H1 (cell line): ENCODE results near the gene MYH6. TPM values are rescaled to one million over a fixed set of nuclear protein-coding genes. Genes with fewer than 3 reads are reported as not detected.

Experiments used
- CTCF ChIA-PET: fragments of 300-600 bp; sonication (Branson Sonifier 250); formaldehyde crosslinking; loops from one replicate; lab custom pipeline; 2021; ENCODE audit not compliant: partially characterized antibody; lab: Charles Lee
- POLR2A ChIA-PET: fragments of 300-600 bp; sonication (Branson Sonifier 250); formaldehyde crosslinking; loops from one replicate; lab custom pipeline; 2021; ENCODE audit warnings: inconsistent platforms; ENCODE audit not compliant: partially characterized antibody; lab: Charles Lee
- DNase-seq, 2 experiments: peaks; one replicate each; pipeline versions ENCODE4 v3.0.0 to v3.0.0-alpha.2; 2010 to 2022; ENCODE audit warnings: low spot score in 2 of 2, low read depth in 1 of 2, mixed read lengths in 1 of 2
- FAIRE-seq: peaks from 2 replicates; lab custom pipeline; 2011; peaks lifted over from hg19 to GRCh38; lab: Jason Lieb, UNC
- H2AFZ ChIP-seq: 2 replicates; pipeline ENCODE4 v1.8.1; 2012; ENCODE audit warnings: low read length, inconsistent platforms
- H2AK5ac ChIP-seq: 2 replicates; pipeline ENCODE4 v1.6.1; 2013; ENCODE audit warnings: low read depth, low read length
- H2BK120ac ChIP-seq: replicated peaks from 2 replicates; pipeline ENCODE3; 2013; ENCODE audit warnings: low read depth, low read length, inconsistent platforms
- H2BK12ac ChIP-seq: 2 replicates; pipeline ENCODE4 v1.6.1; 2013; ENCODE audit warnings: low read depth, low read length
- H2BK15ac ChIP-seq: 2 replicates; pipeline ENCODE4 v1.6.1; 2013; ENCODE audit warnings: low read length
- H2BK20ac ChIP-seq: 2 replicates; pipeline ENCODE4 v1.6.1; 2013; ENCODE audit warnings: low read length
- H2BK5ac ChIP-seq: 2 replicates; pipeline ENCODE4 v1.6.1; 2013; ENCODE audit warnings: low read depth, low read length
- H3K14ac ChIP-seq: 2 replicates; pipeline ENCODE4 v1.6.1; 2013; ENCODE audit warnings: inconsistent platforms; ENCODE audit not compliant: insufficient read length
- H3K18ac ChIP-seq: 2 replicates; pipeline ENCODE4 v1.6.1; 2013; ENCODE audit warnings: low read length; ENCODE audit errors: extremely low read depth
- H3K23ac ChIP-seq: 2 replicates; pipeline ENCODE4 v1.6.1; 2013; ENCODE audit warnings: inconsistent platforms; ENCODE audit not compliant: insufficient read length
- H3K23me2 ChIP-seq: 2 replicates; pipeline ENCODE4 v1.6.1; 2013; ENCODE audit warnings: low read depth, low read length
- H3K27ac ChIP-seq: 2 replicates; pipeline ENCODE4 v1.6.1; 2011; ENCODE audit warnings: low read depth, low read length, inconsistent platforms
- H3K27me3 ChIP-seq, 4 experiments: replicated peaks in 1 of 4; 1 replicate in 1 of 4; 2 replicates in 3 of 4; pipeline versions ENCODE4 v1.6.1 to v1.8.1; 2011 to 2013; ENCODE audit warnings: low read length in 3 of 4, mild to moderate bottlenecking in 3 of 4, inconsistent platforms in 2 of 4, mixed read lengths in 2 of 4, moderate library complexity in 1 of 4; ENCODE audit not compliant: control insufficient read depth in 3 of 4, insufficient read depth in 3 of 4; ENCODE audit errors: extremely low read depth in 1 of 4
- H3K36me3 ChIP-seq, 4 experiments: 2 replicates each; pipeline versions ENCODE4 v1.6.1 to v1.8.1; 2011 to 2013; ENCODE audit warnings: mild to moderate bottlenecking in 4 of 4, low read length in 3 of 4, moderate library complexity in 2 of 4, control low read depth in 1 of 4, inconsistent platforms in 1 of 4; ENCODE audit not compliant: insufficient read depth in 4 of 4, control insufficient read depth in 2 of 4
- H3K4ac ChIP-seq: replicated peaks from 2 replicates; pipeline ENCODE3; 2013; ENCODE audit warnings: low read length, low read depth, mixed read lengths, inconsistent platforms; ENCODE audit not compliant: insufficient read length
- H3K4me1 ChIP-seq, 4 experiments: replicated peaks in 1 of 4; 1 replicate in 1 of 4; 2 replicates in 3 of 4; pipeline versions ENCODE4 v1.6.1 to v1.8.1; 2011 to 2013; ENCODE audit warnings: low read length in 3 of 4, inconsistent platforms in 2 of 4, mixed read lengths in 1 of 4; ENCODE audit not compliant: insufficient read depth in 4 of 4, control insufficient read depth in 3 of 4
- H3K4me2 ChIP-seq, 2 experiments: 2 replicates each; pipeline versions ENCODE4 v1.6.1 to v1.8.1; 2011 to 2013; ENCODE audit warnings: low read depth in 2 of 2, low read length in 2 of 2, control low read depth in 1 of 2, inconsistent platforms in 1 of 2, mild to moderate bottlenecking in 1 of 2; ENCODE audit not compliant: insufficient read depth in 1 of 2
- H3K4me3 ChIP-seq, 4 experiments: fragments of 200-600, 300-600 bp in 1 of 4; sonication (generic), shearing (Covaris generic), sonication (Bioruptor Twin) in 1 of 4; 2 replicates each; pipeline versions ENCODE4 v1.5.1 to v1.8.1; 2011 to 2016; ENCODE audit warnings: low read length in 4 of 4, low read depth in 3 of 4, control low read depth in 2 of 4, inconsistent platforms in 2 of 4, mild to moderate bottlenecking in 2 of 4, mixed read lengths in 1 of 4, moderate library complexity in 1 of 4; ENCODE audit not compliant: insufficient read depth in 2 of 4; ENCODE audit errors: extremely low read depth in 1 of 4
- H3K56ac ChIP-seq: replicated peaks from 2 replicates; pipeline ENCODE3; 2013; ENCODE audit warnings: low read depth, mild to moderate bottlenecking, mixed read lengths, low read length, inconsistent platforms; ENCODE audit not compliant: insufficient read length
- H3K79me1 ChIP-seq: 2 replicates; pipeline ENCODE4 v1.6.1; 2013; ENCODE audit warnings: low read depth, low read length, control low read depth
- H3K79me2 ChIP-seq, 2 experiments: 2 replicates each; pipeline versions ENCODE4 v1.6.1 to v1.8.1; 2012 to 2013; ENCODE audit warnings: low read length in 2 of 2, mild to moderate bottlenecking in 2 of 2, inconsistent platforms in 1 of 2; ENCODE audit not compliant: insufficient read depth in 2 of 2, control insufficient read depth in 1 of 2
- H3K9ac ChIP-seq, 4 experiments: replicated peaks in 1 of 4; 1 replicate in 1 of 4; 2 replicates in 3 of 4; pipeline versions ENCODE4 v1.6.1 to v1.8.1; 2011 to 2013; ENCODE audit warnings: low read depth in 3 of 4, low read length in 3 of 4, control low read depth in 2 of 4, mild to moderate bottlenecking in 2 of 4, moderate library complexity in 2 of 4, inconsistent platforms in 1 of 4; ENCODE audit errors: extremely low read depth in 1 of 4
- H3K9me3 ChIP-seq, 2 experiments: 2 replicates each; pipeline versions ENCODE4 v1.6.1 to v1.8.1; 2012 to 2013; ENCODE audit warnings: mild to moderate bottlenecking in 2 of 2, moderate library complexity in 2 of 2, control low read depth in 1 of 2, inconsistent platforms in 1 of 2, low read depth in 1 of 2, low read length in 1 of 2, mixed read lengths in 1 of 2; ENCODE audit not compliant: insufficient read depth in 2 of 2
- H4K20me1 ChIP-seq, 2 experiments: replicated peaks in 1 of 2; 2 replicates each; pipeline versions ENCODE3 to v1.8.1; 2011 to 2013; ENCODE audit warnings: inconsistent platforms in 2 of 2, low read length in 2 of 2, mild to moderate bottlenecking in 1 of 2; ENCODE audit not compliant: insufficient read depth in 2 of 2, control insufficient read depth in 1 of 2
- H4K5ac ChIP-seq: 2 replicates; pipeline ENCODE4 v1.6.1; 2013; ENCODE audit warnings: low read length, low read depth, mixed read lengths, inconsistent platforms; ENCODE audit not compliant: insufficient read length
- H4K8ac ChIP-seq: 2 replicates; pipeline ENCODE4 v1.8.0; 2013; ENCODE audit warnings: mild to moderate bottlenecking, moderate library complexity, low read length, inconsistent platforms; ENCODE audit not compliant: insufficient read depth; ENCODE audit errors: extremely low read depth
- H4K91ac ChIP-seq: replicated peaks from 2 replicates; pipeline ENCODE3; 2013; ENCODE audit warnings: low read length, mixed read lengths, inconsistent platforms; ENCODE audit not compliant: insufficient read length
- ASH2L ChIP-seq: fragments of 200-600, 300-600 bp; sonication (generic); IDR thresholded peaks from one replicate; pipeline ENCODE4 v1.7.1; 2017; ENCODE audit warnings: low read length
- EZH2 ChIP-seq: fragments of 200-600 bp; sonication (generic); IDR thresholded peaks from 2 replicates; pipeline ENCODE4 v1.7.1; 2012; ENCODE audit warnings: low read depth, mild to moderate bottlenecking, moderate library complexity, low read length, inconsistent platforms; ENCODE audit not compliant: severe bottlenecking
- HDAC2 ChIP-seq, 2 experiments: fragments of 300-600 bp in 1 of 2; sonication (generic) in 1 of 2; IDR thresholded peaks; 2 replicates each; pipeline ENCODE4 v1.6.1; 2011 to 2012; ENCODE audit warnings: low read depth in 2 of 2, low read length in 2 of 2, mild to moderate bottlenecking in 2 of 2, moderate library complexity in 2 of 2, borderline replicate concordance in 1 of 2, inconsistent platforms in 1 of 2
- JUND ChIP-seq: IDR thresholded peaks from 2 replicates; pipeline ENCODE4 v1.6.1; 2011; ENCODE audit warnings: mild to moderate bottlenecking, improper control_type of control experiment, low read length
- KDM4A ChIP-seq: IDR thresholded peaks from one replicate; pipeline ENCODE4 v1.7.1; 2012; ENCODE audit warnings: low read depth, mild to moderate bottlenecking, moderate library complexity, low read length, inconsistent platforms; ENCODE audit not compliant: severe bottlenecking
- PHF8 ChIP-seq: fragments of 200-600 bp; sonication (generic); conservative IDR thresholded peaks from 2 replicates; pipeline ENCODE4 v1.7.1; 2012; ENCODE audit warnings: low read depth, mild to moderate bottlenecking, inconsistent platforms, low read length, moderate library complexity
- POLR2A ChIP-seq, 2 experiments: IDR thresholded peaks; 1 replicate in 1 of 2; 2 replicates in 1 of 2; pipeline ENCODE4 v1.6.1; 2011; ENCODE audit warnings: low read depth in 2 of 2, low read length in 2 of 2, mild to moderate bottlenecking in 2 of 2; ENCODE audit errors: control extremely low read depth in 1 of 2
- POLR2AphosphoS5 ChIP-seq: IDR thresholded peaks from 2 replicates; pipeline ENCODE4 v1.6.1; 2011; ENCODE audit warnings: low read depth, low read length
- TBP ChIP-seq: IDR thresholded peaks from 2 replicates; pipeline ENCODE4 v1.6.1; 2011; ENCODE audit warnings: low read depth, low read length, improper control_type of control experiment
- WGBS, 2 experiments: shearing (Covaris generic) in 1 of 2; methylation state at CpG; one replicate each; pipeline versions ENCODE4 v1.1.6 to v1.1.7; 2013 to 2015; ENCODE audit warnings: low lambda C conversion rate in 2 of 2, mixed read lengths in 2 of 2, inconsistent platforms in 1 of 2, low coverage in 1 of 2, missing lambda C conversion rate in 1 of 2; ENCODE audit not compliant: insufficient replicate concordance in 2 of 2, insufficient coverage in 1 of 2, insufficient read length in 1 of 2; ENCODE audit errors: extremely low coverage in 1 of 2, missing lambda C conversion rate in 1 of 2; 5-methylcytosine and 5-hydroxymethylcytosine counted together
- polyA plus RNA-seq, 7 experiments: library from polyadenylated mRNA; depleted of rRNA in 3 of 7; stranded (reverse) in 5 of 7; unstranded in 2 of 7; fragments of >200 nt in 5 of 7; fragments of 200-250 nt in 2 of 7; gene quantifications; 1 replicate in 5 of 7; 2 replicates in 1 of 7; 4 replicates in 1 of 7; pipeline versions ENCODE4 v1.2.1 to v1.2.3, GENCODE V29; 2011 to 2013; ENCODE audit warnings: missing spikeins in 2 of 7, mixed read lengths in 2 of 7
- total RNA-seq: library from RNA; stranded (reverse); fragmentation: NEBNext Ultra II Directional; extraction: Animal tissue kit (Norgen Biotek cat#: 25700); gene quantifications from 2 replicates; pipeline ENCODE4 v1.2.1, GENCODE V29; 2021
- TF ChIP-seq, protein P1 (sequence below): IDR thresholded peaks from 2 replicates; pipeline ENCODE4 v1.6.1; 2012; ENCODE audit warnings: inconsistent platforms

MYH6 gene
- total and polyA plus RNA-seq, 2 of the 8 experiments (the other 6 are each of a cell fraction or from before 2014, with no cell fraction given) = 0.03 TPM; not detected in 1

DNA sequence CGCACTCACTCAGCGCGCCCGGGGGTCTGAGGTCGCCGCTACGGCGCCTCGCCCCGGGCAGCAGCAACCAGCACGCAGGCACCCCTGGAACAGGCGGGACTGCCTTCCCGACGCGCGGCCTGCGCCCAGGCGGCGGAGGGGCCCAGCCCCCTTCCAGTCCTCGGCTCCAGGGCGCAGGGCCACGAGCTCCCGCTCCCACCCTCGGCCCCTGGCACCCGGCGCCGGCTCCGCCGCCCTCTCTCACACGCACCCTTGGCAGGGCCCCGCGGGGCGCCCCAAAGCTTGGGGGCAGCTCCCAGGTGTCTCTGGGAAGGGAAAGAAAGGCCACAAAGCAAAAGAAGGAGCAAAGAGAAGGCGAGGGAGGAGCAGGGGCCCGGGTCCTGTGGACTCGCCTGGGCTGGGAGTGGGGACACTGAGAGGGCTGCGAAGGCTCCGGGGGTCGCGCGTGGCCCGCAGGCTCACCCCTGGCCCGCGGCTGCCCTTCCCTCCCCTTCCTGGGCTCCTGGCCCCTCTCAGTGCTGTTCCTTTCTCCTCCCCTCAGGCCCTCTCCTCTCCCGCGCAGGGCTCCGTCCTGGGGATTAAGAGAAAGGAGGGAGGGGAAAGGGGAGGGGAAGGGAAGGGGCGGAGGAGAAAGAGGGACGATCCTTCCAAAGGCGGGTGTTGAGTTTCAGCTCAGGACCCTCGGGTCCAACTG lies 42.2 kb downstream of the MYH6 start:
- peak in 1 of 2 experiments; percentile 82 for DNase-seq
- Histone ChIP-seq H3K27me3 (peaks cover 0 to 12% (median 10%) of the 10 kb centered on the region in 4 experiments; a peak in 5 of 7 replicates), H4K20me1 (peaks cover 8 to 11% of the 10 kb centered on the region in 2 experiments), H3K23ac (no peak overlapping the region), H4K91ac (peak overlapping the region; percentile 30), H3K56ac (peak overlapping the region; percentile 78), H3K18ac (peak overlapping the region; percentile 89), H2BK12ac (no peak overlapping the region), H3K79me1 (no peaks in the 10 kb centered on the region), H4K5ac (peak overlapping the region; percentile 73), H3K4me3 (peak overlapping the region; percentile 69 to 79 (median 77)), H3K9ac (peak overlapping the region in 3 of 4 experiments; percentile 69 to 90 (median 71); a peak in 6 of 7 replicates), H3K14ac (no peak overlapping the region), H2BK20ac (no peak overlapping the region), H3K27ac (peak overlapping the region; percentile 85), H3K36me3 (peaks cover 0 to 5% (median 0%) of the 10 kb centered on the region in 4 experiments; a peak in 2 of 8 replicates), H2BK5ac (peak overlapping the region; percentile 69; the same call in 1 of the 2 replicates), H2BK15ac (peak overlapping the region; percentile 29; the same call in 1 of the 2 replicates), H2AFZ (no peak overlapping the region), H3K79me2 (no peaks in the 10 kb centered on the region), H2AK5ac (no peak overlapping the region), H3K9me3 (no peaks in the 10 kb centered on the region), H4K8ac (peak overlapping the region; percentile 88), H2BK120ac (no peak overlapping the region), H3K4me2 (peak overlapping the region; percentile 85 to 90), H3K4me1 (peaks cover 2 to 22% (median 14%) of the 10 kb centered on the region in 4 experiments; a peak in 6 of 7 replicates), H3K23me2 (peaks cover 21% of the 10 kb centered on the region; the same call in 1 of the 2 replicates), H3K4ac (no peak overlapping the region)
- no peak for FAIRE-seq
- WGBS, 2 experiments = 2% methylated on average over 24 of the region's 51 CpGs; no CpG with 5 or more reads in 1 of the 2 experiments
- ChIA-PET CTCF (interaction anchor here (1.1 to 20.9 kb wide), 5 partner anchors 13 to 119 kb away, joined by 3 to 333 read pairs (median 4); partner anchors contain the start of genes CMTM5 and IL25), POLR2A (interaction anchor here (0.8 to 7.1 kb wide), 20 partner anchors 11 to 266 kb away, joined by 3 to 73 read pairs (median 3); partner anchors contain the start of genes BCL2L2, CMTM5, MYH7 and PABPN1)
- no peak for TF ChIP-seq EZH2
- TF ChIP-seq POLR2A (IDR thresholded peaks at IDR 0.05; ENCODE audit: control extremely low read depth in 1 of 2, low read depth in 2 of 2, low read length in 2 of 2) = peak in 1 of 2 experiments; percentile 87; a peak in 2 of 3 replicates
- peak; percentile 59; the same call in 1 of the 2 replicates for TF ChIP-seq POLR2AphosphoS5
- TF ChIP-seq, protein P1, sequence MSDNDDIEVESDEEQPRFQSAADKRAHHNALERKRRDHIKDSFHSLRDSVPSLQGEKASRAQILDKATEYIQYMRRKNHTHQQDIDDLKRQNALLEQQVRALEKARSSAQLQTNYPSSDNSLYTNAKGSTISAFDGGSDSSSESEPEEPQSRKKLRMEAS = peak; percentile 71
- 0 out of 4 replicates have a peak, but pooled peaks of 1 of the 2 experiments have one; percentile 9 for TF ChIP-seq HDAC2 (IDR thresholded peaks at IDR 0.05; ENCODE audit: borderline replicate concordance in 1 of 2, low read depth in 2 of 2, low read length in 2 of 2)
- peak; percentile 57 for TF ChIP-seq KDM4A
- TF ChIP-seq ASH2L = peak; percentile 59
- TF ChIP-seq PHF8 = peak; percentile 42; the same call in 1 of the 2 replicates
- TF ChIP-seq TBP = peak; percentile 78
- no peak for TF ChIP-seq JUND
